ENCODE results near the gene RIOK1.
A peak's percentile ranks its signal among the peaks of the same experiment; 100 is the strongest.
"Not testable (repeated sequence)": the region's sequence is repeated elsewhere in the genome, so short reads cannot be mapped to it uniquely, and the experiment has no call there.

Gene RIOK1

GRCh38 chr6:7389451-7390225, at the start of gene RIOK1, which contains the start of gene CAGE1:
Gene RIOK1, plus strand, starts transcription at chr6:7389808. Its CDS starts 195 bp downstream, at chr6:7390003.
Gene CAGE1, minus strand, starts transcription at chr6:7389742. Its CDS starts 2,569 bp downstream, at chr6:7387173.
- Histone ChIP-seq H3K36me3 (ENCODE audit: insufficient read depth, low read length) (peaks cover 25% of the 10 kb centered on the region), H3K4me3 (peak within 1 kb of the TSS; percentile 92), H3K9me3 (ENCODE audit: low read depth, low read length) (no peaks in the 10 kb centered on the region), H3K9ac (ENCODE audit: insufficient read length) (peak within 1 kb of the TSS; percentile 93), H3K27ac (peak within 1 kb of the TSS; percentile 83)
- DNase-seq (ENCODE audit: low read depth, low spot score): peak; percentile 67
- peak; percentile 99 for TF ChIP-seq POLR2AphosphoS5 (IDR thresholded peaks at IDR 0.05; ENCODE audit: borderline replicate concordance, low read depth, low read length)
- TF ChIP-seq FOXP2 (optimal IDR thresholded peaks at IDR 0.05; ENCODE audit: control extremely low read depth, extremely low read length, insufficient read depth): peak; percentile 37
- TF ChIP-seq EZH2 (IDR thresholded peaks at IDR 0.05): no peak

DNA sequence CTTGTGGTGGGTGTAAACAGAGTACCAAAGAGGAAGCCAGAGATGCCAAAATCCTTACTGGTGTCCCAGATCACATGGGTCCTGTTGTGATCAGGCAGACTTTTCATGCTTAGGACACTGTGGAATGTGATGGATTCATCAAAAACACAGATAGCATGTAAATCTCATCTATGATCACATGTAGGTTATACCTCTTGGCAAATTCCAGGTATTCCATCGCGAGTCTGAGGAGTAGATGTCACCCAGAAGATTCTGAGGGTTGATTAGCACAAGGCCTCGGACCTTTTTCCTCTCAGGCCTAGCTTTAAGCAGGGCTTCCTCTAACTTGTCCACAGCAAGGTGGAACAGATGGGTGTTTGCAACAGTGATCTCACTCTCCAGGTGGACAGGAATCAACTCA, 48.3 kb upstream of the RIOK1 start:
- H3K4me3 ChIP-seq: no peak overlapping the region
- H3K9me3 ChIP-seq (ENCODE audit: low read depth, low read length): no peaks in the 10 kb centered on the region
- no peaks in the 10 kb centered on the region for H3K36me3 ChIP-seq (ENCODE audit: insufficient read depth, low read length)
- no peak for DNase-seq (ENCODE audit: low read depth, low spot score)
- TF ChIP-seq EZH2 (IDR thresholded peaks at IDR 0.05) (no peak), POLR2AphosphoS5 (IDR thresholded peaks at IDR 0.05; ENCODE audit: borderline replicate concordance, low read depth, low read length) (no peak), FOXP2 (optimal IDR thresholded peaks at IDR 0.05; ENCODE audit: control extremely low read depth, extremely low read length, insufficient read depth) (no peak)
- no peak overlapping the region for H3K9ac ChIP-seq (ENCODE audit: insufficient read length)
- no peak overlapping the region for H3K27ac ChIP-seq

DNA sequence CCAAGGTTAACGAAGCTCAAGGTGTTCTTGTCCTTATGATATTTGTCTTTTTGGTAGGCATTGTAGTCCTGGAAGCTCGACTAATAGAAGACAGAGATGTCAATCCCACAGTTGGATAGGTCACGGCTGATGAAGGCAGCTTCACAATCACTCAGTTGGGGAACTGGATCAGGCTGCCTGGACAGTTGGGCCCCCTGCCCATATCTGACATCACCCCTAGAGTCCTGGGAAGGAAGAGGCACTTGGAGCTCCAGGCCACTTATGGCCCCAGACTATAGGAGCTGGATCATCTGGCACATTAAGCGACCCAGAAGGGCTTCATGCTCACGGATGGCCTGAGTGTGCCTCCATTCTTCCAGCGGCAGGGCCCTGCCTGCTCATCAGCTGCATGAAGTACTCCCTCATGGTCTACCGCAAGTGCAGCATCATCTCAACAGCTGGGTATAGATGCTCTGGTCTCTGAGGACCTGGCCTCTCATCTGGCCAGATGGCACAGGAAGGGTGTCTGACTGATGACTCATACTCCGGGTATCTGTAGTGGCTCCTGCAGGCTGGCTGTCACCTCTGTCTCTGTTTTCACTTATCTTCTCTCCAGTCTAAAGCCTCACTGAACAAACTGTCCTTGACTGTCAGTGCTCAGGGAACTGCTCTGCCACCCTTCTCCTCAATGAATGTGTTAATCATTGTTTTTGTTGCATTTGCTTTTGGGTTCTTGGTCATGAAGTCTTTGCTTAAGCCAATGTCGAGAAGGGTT, 47.4 kb upstream of the RIOK1 start:
- DNase-seq (ENCODE audit: low read depth, low spot score): no peak
- Histone ChIP-seq H3K27ac (no peak overlapping the region), H3K9ac (ENCODE audit: insufficient read length) (no peak overlapping the region), H3K4me3 (no peak overlapping the region), H3K36me3 (ENCODE audit: insufficient read depth, low read length) (no peaks in the 10 kb centered on the region), H3K9me3 (ENCODE audit: low read depth, low read length) (no peaks in the 10 kb centered on the region)
- TF ChIP-seq FOXP2 (optimal IDR thresholded peaks at IDR 0.05; ENCODE audit: control extremely low read depth, extremely low read length, insufficient read depth): no peak
- no peak for TF ChIP-seq EZH2 (IDR thresholded peaks at IDR 0.05)
- no peak for TF ChIP-seq POLR2AphosphoS5 (IDR thresholded peaks at IDR 0.05; ENCODE audit: borderline replicate concordance, low read depth, low read length)

DNA sequence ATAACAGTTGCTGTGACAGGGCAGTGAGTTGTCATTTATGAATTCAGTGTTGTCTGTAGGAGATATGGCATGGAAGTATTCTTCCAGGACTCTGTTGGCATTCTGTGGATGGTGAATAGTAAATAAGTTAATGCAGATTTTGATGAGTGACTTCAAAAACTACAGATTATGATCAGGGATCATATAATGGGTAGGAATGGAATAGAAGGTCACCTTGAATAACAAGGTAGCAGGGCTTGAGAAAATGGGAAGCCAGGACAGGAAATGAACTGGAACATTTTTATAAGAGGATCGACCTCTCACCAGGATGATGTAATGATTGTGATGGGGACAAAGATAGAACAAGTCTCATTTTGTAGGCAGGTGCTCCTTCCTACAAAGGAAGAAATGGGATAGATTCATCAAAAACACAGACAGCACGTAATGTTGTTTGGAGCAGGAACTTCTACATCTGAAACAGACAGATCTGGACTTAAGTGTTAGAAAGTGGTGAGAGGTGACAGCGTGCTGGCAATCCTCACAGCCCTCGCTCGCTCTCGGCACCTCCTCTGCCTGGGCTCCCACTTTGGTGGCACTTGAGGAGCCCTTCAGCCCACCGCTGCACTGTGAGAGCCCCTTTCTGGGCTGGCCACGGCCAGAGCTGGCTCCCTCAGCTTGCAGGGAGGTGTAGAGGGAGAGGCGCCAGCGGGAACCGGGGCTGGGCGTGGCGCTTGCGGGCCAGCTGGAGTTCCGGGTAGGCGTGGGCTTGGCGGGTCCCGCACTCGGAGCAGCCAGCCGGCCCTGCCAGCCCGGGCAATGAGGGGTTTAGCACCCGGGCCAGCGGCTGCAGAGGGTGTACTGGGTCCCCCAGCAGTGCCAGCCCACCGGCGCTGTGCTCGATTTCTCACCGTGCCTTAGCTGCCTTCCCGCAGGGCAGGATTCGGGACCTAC, 45.8 kb upstream of the RIOK1 start:
- no peaks in the 10 kb centered on the region for H3K36me3 ChIP-seq (ENCODE audit: insufficient read depth, low read length)
- H3K9ac ChIP-seq (ENCODE audit: insufficient read length): no peak overlapping the region
- no peak for DNase-seq (ENCODE audit: low read depth, low spot score)
- no peak overlapping the region for H3K27ac ChIP-seq
- H3K4me3 ChIP-seq: no peak overlapping the region
- TF ChIP-seq FOXP2 (optimal IDR thresholded peaks at IDR 0.05; ENCODE audit: control extremely low read depth, extremely low read length, insufficient read depth) (no peak), POLR2AphosphoS5 (IDR thresholded peaks at IDR 0.05; ENCODE audit: borderline replicate concordance, low read depth, low read length) (no peak), EZH2 (IDR thresholded peaks at IDR 0.05) (no peak)
- no peaks in the 10 kb centered on the region for H3K9me3 ChIP-seq (ENCODE audit: low read depth, low read length)

DNA sequence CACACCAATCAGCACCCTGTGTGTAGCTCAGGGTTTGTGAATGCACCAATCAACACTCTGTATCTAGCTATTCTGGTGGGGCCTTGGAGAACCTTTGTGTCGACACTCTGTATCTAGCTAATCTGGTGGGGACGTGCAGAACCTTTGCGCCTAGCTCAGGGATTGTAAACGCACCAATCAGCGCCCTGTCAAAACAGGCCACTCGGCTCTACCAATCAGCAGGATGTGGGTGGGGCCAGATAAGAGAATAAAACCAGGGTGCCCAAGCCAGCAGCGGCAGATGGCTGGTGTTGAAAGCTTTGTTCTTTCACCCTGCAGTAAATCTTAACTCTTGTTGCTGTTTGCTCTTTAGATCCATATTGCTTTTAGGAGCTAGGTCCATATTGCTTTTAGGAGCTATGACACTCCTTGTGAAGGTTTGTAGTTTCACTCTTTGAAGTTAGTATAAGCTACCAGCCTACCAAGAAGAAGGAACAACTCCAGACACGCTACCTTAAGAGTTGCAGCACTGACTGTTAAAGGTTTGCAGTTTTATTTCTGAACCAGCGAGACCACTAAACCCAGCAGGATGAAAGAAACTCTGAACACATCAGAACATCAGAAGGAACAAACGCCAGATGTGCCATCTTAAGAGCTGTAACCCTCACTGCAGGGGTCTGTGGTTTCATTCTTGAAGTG, 44.7 kb upstream of the RIOK1 start:
- Histone ChIP-seq H3K27ac (peak overlapping the region; percentile 88), H3K9ac (ENCODE audit: insufficient read length) (peak overlapping the region; percentile 26), H3K4me3 (0 out of 2 replicates have a peak overlapping the region, but pooled peaks have one; percentile 22)
- not testable (repeated sequence) for H3K36me3 ChIP-seq (ENCODE audit: insufficient read depth, low read length); H3K9me3 ChIP-seq (ENCODE audit: low read depth, low read length); DNase-seq (ENCODE audit: low read depth, low spot score)

GRCh38 chr6:7347551-7347997, 42.0 kb upstream of the RIOK1 start:
- H3K9me3 ChIP-seq (ENCODE audit: low read depth, low read length); H3K9ac ChIP-seq (ENCODE audit: insufficient read length); H3K4me3 ChIP-seq; H3K36me3 ChIP-seq (ENCODE audit: insufficient read depth, low read length): not testable (repeated sequence)
- TF ChIP-seq POLR2AphosphoS5 (IDR thresholded peaks at IDR 0.05; ENCODE audit: borderline replicate concordance, low read depth, low read length): peak; percentile 34; the same call in 1 of the 2 replicates
- peak overlapping the region; percentile 86 for H3K27ac ChIP-seq
- peak; percentile 73 for DNase-seq (ENCODE audit: low read depth, low spot score)

- not testable (repeated sequence) for H3K27ac ChIP-seq; H3K4me3 ChIP-seq; DNase-seq (ENCODE audit: low read depth, low spot score); H3K9ac ChIP-seq (ENCODE audit: insufficient read length); H3K9me3 ChIP-seq (ENCODE audit: low read depth, low read length); H3K36me3 ChIP-seq (ENCODE audit: insufficient read depth, low read length)
Measured at GRCh38 chr6:7350591-7350990, 39.0 kb upstream of the RIOK1 start.

DNA sequence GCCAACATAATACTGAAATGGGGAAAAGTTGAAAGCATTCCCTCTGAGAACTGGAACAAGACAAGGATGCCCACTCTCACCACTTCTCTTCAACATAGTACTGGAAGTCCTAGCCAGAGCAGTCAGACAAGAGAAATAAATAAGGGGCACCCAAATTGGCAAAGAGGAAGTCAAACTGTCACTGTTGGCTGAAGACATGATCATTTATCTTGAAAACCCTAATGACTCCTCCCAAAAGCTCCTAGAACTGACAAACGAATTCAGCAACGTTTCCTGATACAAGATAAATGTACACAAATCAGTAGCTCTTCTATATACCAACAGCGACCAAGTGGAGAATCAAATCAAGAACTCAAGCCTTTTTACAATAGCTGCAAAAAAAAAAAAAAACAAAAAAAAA, 37.7 kb upstream of the RIOK1 start:
- not testable (repeated sequence) for H3K36me3 ChIP-seq (ENCODE audit: insufficient read depth, low read length); DNase-seq (ENCODE audit: low read depth, low spot score); H3K9ac ChIP-seq (ENCODE audit: insufficient read length); H3K27ac ChIP-seq; H3K9me3 ChIP-seq (ENCODE audit: low read depth, low read length); H3K4me3 ChIP-seq
